Stomach (tissue), 4 donors: ENCODE measurements around the gene CHD6.

Experiments
- CTCF ChIP-seq, 7 experiments: fragments of 450-650 bp in 4 of 7; fragments of 200-600 bp in 3 of 7; sonication (generic) in 3 of 7; IDR thresholded peaks; one replicate each; pipeline ENCODE4 v1.5.1; 2016 to 2019; ENCODE audit warnings: antibody characterized with exemption in 7 of 7, control low read depth in 2 of 7, mild to moderate bottlenecking in 1 of 7
- POLR2AphosphoS5 ChIP-seq, 3 donors: sonication (generic); formaldehyde crosslinking; IDR thresholded peaks; one replicate each; pipeline ENCODE4 v1.6.1; 2016; ENCODE audit warnings: antibody characterized with exemption in 3 of 3

DNA sequence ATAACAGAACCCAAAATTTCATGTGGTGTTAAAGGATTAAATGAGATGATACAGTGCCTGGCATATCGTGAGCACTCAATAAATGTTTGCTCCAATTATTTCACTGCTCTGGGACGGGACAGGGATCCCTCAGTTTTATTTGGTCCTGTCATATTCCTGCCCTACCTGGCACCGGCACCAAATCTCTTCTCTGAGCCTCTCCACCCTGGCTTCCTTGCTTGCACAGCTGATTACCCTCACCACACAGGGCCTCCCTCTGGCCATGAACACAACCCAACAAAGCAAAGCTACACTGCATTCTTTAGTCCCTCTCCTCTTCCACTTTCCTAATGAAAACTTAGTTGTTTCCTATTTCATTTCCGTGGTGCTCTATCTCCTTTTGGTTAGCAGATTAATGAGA, 16.4 kb downstream of the CHD6 start:
- TF ChIP-seq POLR2AphosphoS5 (IDR thresholded peaks at IDR 0.05) (no peak), CTCF (IDR thresholded peaks at IDR 0.05) (no peak)
